HEK293 (cell line): ENCODE data around the gene CCDC85C.

Experiments
- GFI1B ChIP-seq: fragments of 450-650 bp; formaldehyde crosslinking; IDR thresholded peaks from 2 replicates; pipeline ENCODE4 v1.5.1; 2016; ENCODE audit warnings: missing biosample characterization, missing genetic modification characterization
- SP2 ChIP-seq: fragments of 450-650 bp; formaldehyde crosslinking; IDR thresholded peaks from 2 replicates; pipeline ENCODE4 v1.5.1; 2016; ENCODE audit warnings: missing biosample characterization, missing genetic modification characterization
- ZFP41 ChIP-seq: fragments of 450-650 bp; formaldehyde crosslinking; IDR thresholded peaks from 2 replicates; pipeline ENCODE4 v1.5.1; 2016; ENCODE audit warnings: missing biosample characterization, missing genetic modification characterization, borderline replicate concordance
- ZNF10 ChIP-seq: fragments of 450-650 bp; formaldehyde crosslinking; IDR thresholded peaks from 2 replicates; pipeline ENCODE4 v1.5.1; 2017; ENCODE audit warnings: missing biosample characterization, missing genetic modification characterization
- ZNF133 ChIP-seq: fragments of 450-650 bp; formaldehyde crosslinking; IDR thresholded peaks from 2 replicates; pipeline ENCODE4 v1.5.1; 2016; ENCODE audit warnings: missing biosample characterization, missing genetic modification characterization
- ZNF341 ChIP-seq: fragments of 450-650 bp; formaldehyde crosslinking; IDR thresholded peaks from 2 replicates; pipeline ENCODE4; 2016; ENCODE audit warnings: low read depth, missing biosample characterization, missing genetic modification characterization
- ZNF350 ChIP-seq: fragments of 450-650 bp; formaldehyde crosslinking; IDR thresholded peaks from 2 replicates; pipeline ENCODE4 v1.5.0; 2017; ENCODE audit warnings: missing biosample characterization, mild to moderate bottlenecking, missing genetic modification characterization
- TF ChIP-seq, protein P1 (sequence below): fragments of 450-650 bp; formaldehyde crosslinking; IDR thresholded peaks from 2 replicates; pipeline ENCODE4 v1.5.1; 2016; ENCODE audit warnings: missing biosample characterization, missing genetic modification characterization

DNA sequence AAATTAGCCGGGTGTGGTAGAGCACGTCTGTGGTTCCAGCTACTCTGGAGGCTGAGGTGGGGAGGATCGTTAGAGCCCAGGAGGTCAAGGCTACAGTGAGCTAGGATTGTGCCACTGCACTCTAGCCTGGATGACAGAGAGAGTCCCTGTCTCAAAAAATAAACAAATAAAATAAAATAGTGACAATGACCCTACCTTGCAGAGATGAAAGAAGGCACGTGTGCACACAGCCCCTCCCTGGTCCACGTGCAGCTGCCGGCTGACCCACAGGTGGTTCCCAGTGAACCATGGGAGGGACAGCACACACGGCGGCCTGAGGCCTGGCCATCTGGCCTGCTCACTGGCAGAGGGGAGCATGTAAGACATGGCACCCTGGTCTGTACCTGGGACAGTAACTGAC lies 45.6 kb upstream of the CCDC85C start:
- TF ChIP-seq, protein P1, sequence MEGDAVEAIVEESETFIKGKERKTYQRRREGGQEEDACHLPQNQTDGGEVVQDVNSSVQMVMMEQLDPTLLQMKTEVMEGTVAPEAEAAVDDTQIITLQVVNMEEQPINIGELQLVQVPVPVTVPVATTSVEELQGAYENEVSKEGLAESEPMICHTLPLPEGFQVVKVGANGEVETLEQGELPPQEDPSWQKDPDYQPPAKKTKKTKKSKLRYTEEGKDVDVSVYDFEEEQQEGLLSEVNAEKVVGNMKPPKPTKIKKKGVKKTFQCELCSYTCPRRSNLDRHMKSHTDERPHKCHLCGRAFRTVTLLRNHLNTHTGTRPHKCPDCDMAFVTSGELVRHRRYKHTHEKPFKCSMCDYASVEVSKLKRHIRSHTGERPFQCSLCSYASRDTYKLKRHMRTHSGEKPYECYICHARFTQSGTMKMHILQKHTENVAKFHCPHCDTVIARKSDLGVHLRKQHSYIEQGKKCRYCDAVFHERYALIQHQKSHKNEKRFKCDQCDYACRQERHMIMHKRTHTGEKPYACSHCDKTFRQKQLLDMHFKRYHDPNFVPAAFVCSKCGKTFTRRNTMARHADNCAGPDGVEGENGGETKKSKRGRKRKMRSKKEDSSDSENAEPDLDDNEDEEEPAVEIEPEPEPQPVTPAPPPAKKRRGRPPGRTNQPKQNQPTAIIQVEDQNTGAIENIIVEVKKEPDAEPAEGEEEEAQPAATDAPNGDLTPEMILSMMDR: no peak
- TF ChIP-seq GFI1B (tag by site-specific recombination) (no peak), SP2 (tag by site-specific recombination) (no peak), ZNF133 (tag by site-specific recombination) (no peak), ZNF341 (tag by site-specific recombination) (no peak), ZNF10 (tag by site-specific recombination) (no peak), ZFP41 (tag by site-specific recombination) (no peak), ZNF350 (tag by site-specific recombination) (no peak)
